Measurements from ENCODE around the gene CEACAM16. TPM values are rescaled to one million over a fixed set of nuclear protein-coding genes. Genes with fewer than 3 reads are reported as not detected.

The CEACAM16 gene
- total and polyA plus RNA-seq, 9 of the 15 experiments (the other 6 are each of a cell fraction or from before 2014, with no cell fraction given), result not detected

- H3K4me3 ChIP-seq, result no peak overlapping the region
- no peak overlapping the region for H2AFZ ChIP-seq (ENCODE audit: low read depth, low read length)
- TF ChIP-seq, protein P1, sequence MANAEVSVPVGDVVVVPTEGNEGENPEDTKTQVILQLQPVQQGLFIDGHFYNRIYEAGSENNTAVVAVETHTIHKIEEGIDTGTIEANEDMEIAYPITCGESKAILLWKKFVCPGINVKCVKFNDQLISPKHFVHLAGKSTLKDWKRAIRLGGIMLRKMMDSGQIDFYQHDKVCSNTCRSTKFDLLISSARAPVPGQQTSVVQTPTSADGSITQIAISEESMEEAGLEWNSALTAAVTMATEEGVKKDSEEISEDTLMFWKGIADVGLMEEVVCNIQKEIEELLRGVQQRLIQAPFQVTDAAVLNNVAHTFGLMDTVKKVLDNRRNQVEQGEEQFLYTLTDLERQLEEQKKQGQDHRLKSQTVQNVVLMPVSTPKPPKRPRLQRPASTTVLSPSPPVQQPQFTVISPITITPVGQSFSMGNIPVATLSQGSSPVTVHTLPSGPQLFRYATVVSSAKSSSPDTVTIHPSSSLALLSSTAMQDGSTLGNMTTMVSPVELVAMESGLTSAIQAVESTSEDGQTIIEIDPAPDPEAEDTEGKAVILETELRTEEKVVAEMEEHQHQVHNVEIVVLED (CRISPR knock-in tag; IDR thresholded peaks at IDR 0.05), result no peak
- TF ChIP-seq PATZ1 (CRISPR knock-in tag; IDR thresholded peaks at IDR 0.05; ENCODE audit: borderline replicate concordance) (no peak), ZFP36 (IDR thresholded peaks at IDR 0.05; ENCODE audit: low read depth, low read length, partially characterized antibody) (peak; percentile 64), MAZ (CRISPR knock-in tag; conservative IDR thresholded peaks at IDR 0.05 in 1 of 2, IDR thresholded peaks at IDR 0.05 in 1 of 2) (no peak)
- in situ Hi-C loops (cut with MboI) (no loop called here), intact Hi-C loops (cut with micrococcal nuclease) (no loop called here)
- H3K36me3 ChIP-seq (ENCODE audit: control insufficient read depth, insufficient read depth, low read length), result no peaks in the 10 kb centered on the region
- no peaks in the 10 kb centered on the region for H3K9me3 ChIP-seq (replicated peaks; ENCODE audit: control insufficient read depth, insufficient read depth, low read depth, low read length)
- no peaks in the 10 kb centered on the region for H3K27me3 ChIP-seq (ENCODE audit: control insufficient read depth in 2 of 2, insufficient read depth in 2 of 2, low read length in 2 of 2)
- no TSS peak for BruUV-seq (replicated peaks)
- H3K4me2 ChIP-seq (ENCODE audit: insufficient read depth, low read length), result no peak overlapping the region
- peaks cover 0 to 14% of the 10 kb centered on the region in 2 experiments; a peak in 4 of 5 replicates for H3K4me1 ChIP-seq (replicated peaks in 1 of 2; ENCODE audit: control insufficient read depth in 2 of 2, insufficient read depth in 2 of 2, low read length in 2 of 2)
- FAIRE-seq (no peak), DNase-seq (ENCODE audit: extremely low read depth in 1 of 4, low spot score in 3 of 4) (no peak), ATAC-seq (no peak)
- ChIA-PET POLR2A (interaction anchor here (0.6 to 0.9 kb wide), 3 partner anchors 10 to 124 kb away, joined by 4 read pairs; no protein-coding TSS in a partner anchor), CTCF (ENCODE audit: low intra/inter-chr PET ratio) (no interaction called here)
- no peaks in the 10 kb centered on the region for H4K20me1 ChIP-seq (replicated peaks; ENCODE audit: control insufficient read depth, insufficient read depth, low read length)
- no peaks in the 10 kb centered on the region for H3K9me1 ChIP-seq (ENCODE audit: control insufficient read depth, insufficient read depth, low read length)
- no peak overlapping the region for H3K9ac ChIP-seq (ENCODE audit: insufficient read depth in 1 of 2, low read depth in 2 of 2, low read length in 2 of 2)
- 41% methylated on average over 6 of the region's 6 CpGs for WGBS (ENCODE audit: insufficient coverage, low coverage, missing lambda C conversion rate)
- H3K27ac ChIP-seq (ENCODE audit: extremely low read depth, low read depth, low read length), result no peak overlapping the region
- H3K79me2 ChIP-seq (ENCODE audit: control insufficient read depth, insufficient read depth, low read length), result no peaks in the 10 kb centered on the region
These were observed 7.7 kb downstream of the CEACAM16 start for GRCh38 chr19:44706506-44707236.
